Endothelial cell of umbilical vein (primary cell): Measurements from ENCODE around the gene FSD1. TPM values are rescaled to one million over a fixed set of nuclear protein-coding genes. Genes with fewer than 3 reads are reported as not detected.

Source experiments
- BruUV-seq: library from RNA; stranded (reverse); fragments of 400-500 nt; replicated peaks from 2 replicates; lab custom pipeline; 2021; lab: Mats Ljungman, UMichigan
- CTCF ChIA-PET: fragments of 300-600, 350-600 bp; sonication (Branson Sonifier 250); formaldehyde crosslinking; loops from one replicate; lab custom pipeline; 2021; ENCODE audit warnings: antibody characterized with exemption, inconsistent platforms; lab: Charles Lee
- POLR2A ChIA-PET: fragments of 300-600, 350-600 bp; sonication (Branson Sonifier 250); formaldehyde crosslinking; loops from one replicate; lab custom pipeline; 2021; ENCODE audit warnings: antibody characterized with exemption, inconsistent platforms; lab: Charles Lee
- DNase-seq: peaks from one replicate; pipeline ENCODE4 v3.0.0-alpha.2; 2011; ENCODE audit warnings: low read depth, low spot score
- FAIRE-seq: peaks from 2 replicates; lab custom pipeline; 2011; peaks lifted over from hg19 to GRCh38; lab: Jason Lieb, UNC
- H2AFZ ChIP-seq: 2 replicates; pipeline ENCODE4 v1.6.0; 2012; ENCODE audit warnings: low read depth, low read length, control low read depth, inconsistent platforms
- H3K27ac ChIP-seq: 2 replicates; pipeline ENCODE4 v1.5.1; 2011; ENCODE audit warnings: low read depth, mild to moderate bottlenecking, control low read depth, low read length, moderate library complexity; ENCODE audit not compliant: insufficient read depth
- H3K27me3 ChIP-seq, 2 experiments: 2 replicates each; pipeline versions ENCODE4 v1.6.0 to v1.6.1; 2011; ENCODE audit warnings: low read length in 2 of 2, mixed read lengths in 1 of 2; ENCODE audit not compliant: control insufficient read depth in 2 of 2, insufficient read depth in 2 of 2
- H3K36me3 ChIP-seq, 2 experiments: 2 replicates in 1 of 2; 3 replicates in 1 of 2; pipeline ENCODE4 v1.5.1; 2011; ENCODE audit warnings: low read length in 2 of 2, mild to moderate bottlenecking in 1 of 2, moderate library complexity in 1 of 2; ENCODE audit not compliant: control insufficient read depth in 2 of 2, insufficient read depth in 2 of 2; ENCODE audit errors: extremely low read depth in 1 of 2
- H3K4me1 ChIP-seq: 3 replicates; pipeline ENCODE4 v1.5.1; 2011; ENCODE audit warnings: mild to moderate bottlenecking, low read length; ENCODE audit not compliant: control insufficient read depth, insufficient read depth; ENCODE audit errors: extremely low read depth
- H3K4me2 ChIP-seq: 2 replicates; pipeline ENCODE4 v1.6.1; 2011; ENCODE audit warnings: low read length, control low read depth, mixed read lengths; ENCODE audit not compliant: insufficient read depth
- H3K4me3 ChIP-seq, 3 experiments: fragments of 200-600 bp in 1 of 3; sonication (generic), shearing (Covaris generic) in 1 of 3; replicated peaks in 1 of 3; 2 replicates each; pipeline ENCODE4 v1.5.1; 2011 to 2016; ENCODE audit warnings: control low read depth in 3 of 3, low read length in 3 of 3, mild to moderate bottlenecking in 2 of 3, inconsistent platforms in 1 of 3, low read depth in 1 of 3, moderate library complexity in 1 of 3; ENCODE audit not compliant: insufficient read depth in 1 of 3
- H3K79me2 ChIP-seq: 2 replicates; pipeline ENCODE4 v1.6.0; 2012; ENCODE audit warnings: low read length, inconsistent platforms; ENCODE audit not compliant: control insufficient read depth, insufficient read depth
- H3K9ac ChIP-seq: replicated peaks from 2 replicates; pipeline ENCODE3; 2011; ENCODE audit warnings: low read length, control low read depth; ENCODE audit not compliant: insufficient read depth; ENCODE audit errors: extremely low read depth
- H3K9me1 ChIP-seq: replicated peaks from 3 replicates; pipeline ENCODE4 v1.6.0; 2011; ENCODE audit warnings: mild to moderate bottlenecking, low read length; ENCODE audit not compliant: control insufficient read depth, insufficient read depth; ENCODE audit errors: extremely low read depth
- H3K9me3 ChIP-seq: replicated peaks from 2 replicates; pipeline ENCODE4 v1.5.1; 2012; ENCODE audit warnings: low read length, inconsistent platforms; ENCODE audit not compliant: control insufficient read depth, insufficient read depth
- H4K20me1 ChIP-seq: replicated peaks from 2 replicates; pipeline ENCODE3; 2011; ENCODE audit warnings: mild to moderate bottlenecking, low read length; ENCODE audit not compliant: control insufficient read depth, insufficient read depth; ENCODE audit errors: extremely low read depth
- CTCF ChIP-seq, 2 donors: IDR thresholded peaks; 1 replicate in 1 of 2; 2 replicates in 1 of 2; pipeline ENCODE4 v1.5.1; 2011; ENCODE audit warnings: low read length in 2 of 2, mild to moderate bottlenecking in 2 of 2, moderate library complexity in 2 of 2, control low read depth in 1 of 2, inconsistent platforms in 1 of 2, low read depth in 1 of 2; ENCODE audit not compliant: insufficient read depth in 1 of 2; ENCODE audit errors: extremely low read depth in 1 of 2
- EZH2 ChIP-seq: IDR thresholded peaks from 2 replicates; pipeline ENCODE4 v1.6.1; 2012; ENCODE audit warnings: borderline replicate concordance, low read depth, mild to moderate bottlenecking, moderate library complexity, low read length, inconsistent platforms; ENCODE audit not compliant: severe bottlenecking
- FOS ChIP-seq: IDR thresholded peaks from 2 replicates; pipeline ENCODE4 v1.6.1; 2011; ENCODE audit warnings: mild to moderate bottlenecking, low read length, moderate library complexity, borderline replicate concordance; ENCODE audit not compliant: insufficient read depth
- GATA2 ChIP-seq: IDR thresholded peaks from 2 replicates; pipeline ENCODE4 v1.7.0; 2011; ENCODE audit warnings: low read depth, mild to moderate bottlenecking, moderate library complexity, mixed read lengths, low read length; ENCODE audit not compliant: insufficient read length, insufficient read depth
- JUN ChIP-seq: IDR thresholded peaks from 2 replicates; pipeline ENCODE4 v1.6.1; 2011; ENCODE audit warnings: borderline replicate concordance, low read depth; ENCODE audit not compliant: insufficient read length, insufficient read depth
- MAX ChIP-seq: IDR thresholded peaks from 2 replicates; pipeline ENCODE4 v1.6.1; 2011; ENCODE audit not compliant: insufficient read depth, insufficient read length
- MYC ChIP-seq: IDR thresholded peaks from one replicate; pipeline ENCODE4 v1.6.1; 2011; ENCODE audit warnings: mild to moderate bottlenecking, low read depth, low read length
- POLR2A ChIP-seq: IDR thresholded peaks from 2 replicates; pipeline ENCODE4 v1.6.1; 2012; ENCODE audit warnings: low read depth, mild to moderate bottlenecking, control low read depth, low read length
- POLR2AphosphoS5 ChIP-seq: IDR thresholded peaks from 2 replicates; pipeline ENCODE4 v1.6.1; 2012; ENCODE audit warnings: low read depth, mild to moderate bottlenecking, control low read depth, low read length, moderate library complexity; ENCODE audit not compliant: insufficient read depth
- dilution Hi-C: fragments of 300-500 bp; cut with MboI; formaldehyde crosslinking; loops from one replicate; pipeline ENCODE4 v1.15.0; 2019; ENCODE audit warnings: low sequenced_read_pairs; ENCODE audit not compliant: extremely low pct_ligation_motif_present
- intact Hi-C: fragments of 100-400 bp; cut with micrococcal nuclease; formaldehyde crosslinking; loops from one replicate; pipeline ENCODE4 v1.10.0; 2022
- polyA plus RNA-seq, 4 experiments: library from polyadenylated mRNA; depleted of rRNA in 3 of 4; stranded (reverse) in 3 of 4; unstranded in 1 of 4; fragments of >200 nt; gene quantifications; 2 replicates each; pipeline versions ENCODE4 v1.2.1 to v1.2.3, GENCODE V29; 2011 to 2012; ENCODE audit warnings: missing spikeins in 1 of 4
- total RNA-seq: library from RNA; stranded (reverse); gene quantifications from 2 replicates; pipeline ENCODE4 v1.2.3, GENCODE V29; 2021

The FSD1 gene
- total and polyA plus RNA-seq, 2 donors (not counting 3 experiments of a cell fraction or from before 2014, with no cell fraction given): 25.8 to 55.5 TPM

- no TSS peak for BruUV-seq
- Histone ChIP-seq H4K20me1 (no peaks in the 10 kb centered on the region), H3K4me1 (no peaks in the 10 kb centered on the region), H2AFZ (no peak overlapping the region), H3K4me2 (no peak overlapping the region), H3K9me3 (no peaks in the 10 kb centered on the region), H3K36me3 (no peaks in the 10 kb centered on the region), H3K27me3 (no peaks in the 10 kb centered on the region), H3K79me2 (no peaks in the 10 kb centered on the region), H3K4me3 (no peak overlapping the region), H3K9me1 (no peaks in the 10 kb centered on the region), H3K9ac (no peak overlapping the region), H3K27ac (no peak overlapping the region)
- DNase-seq: no peak
- intact Hi-C loops (no loop called here), dilution Hi-C loops (no loop called here)
- FAIRE-seq: no peak
- TF ChIP-seq CTCF (IDR thresholded peaks at IDR 0.05; ENCODE audit: extremely low read depth in 1 of 2, insufficient read depth in 1 of 2, low read depth in 1 of 2, low read length in 2 of 2): no peak
- TF ChIP-seq GATA2: no peak
- no peak for TF ChIP-seq MAX
- TF ChIP-seq EZH2: no peak
- TF ChIP-seq POLR2A: no peak
- TF ChIP-seq MYC: no peak
- no peak for TF ChIP-seq POLR2AphosphoS5
- no peak for TF ChIP-seq FOS
- no peak for TF ChIP-seq JUN
- POLR2A ChIA-PET: no interaction called here
- CTCF ChIA-PET: interaction anchor here (0.8 kb wide), 1 partner anchor 10 kb away, joined by 4 read pairs; no protein-coding TSS in a partner anchor
Observed at GRCh38 chr19:4291184-4291732, 13.1 kb upstream of the FSD1 start.
